KOPT-K1 (cell line): Measurements from ENCODE around the gene NELL1.

Experiments used
- H3K27ac ChIP-seq: fragments of 200-600 bp; sonication (generic); 2 replicates; pipeline ENCODE4 v1.5.1; 2016; ENCODE audit warnings: antibody characterized with exemption, mild to moderate bottlenecking, low read depth, low read length; ENCODE audit not compliant: poor library complexity, severe bottlenecking
- H3K36me3 ChIP-seq: fragments of 200-600 bp; sonication (generic); 2 replicates; pipeline ENCODE4 v1.5.1; 2017; ENCODE audit warnings: antibody characterized with exemption, mild to moderate bottlenecking, low read length, moderate library complexity; ENCODE audit not compliant: insufficient read depth
- H3K9me3 ChIP-seq: fragments of 200-600 bp; sonication (generic); 2 replicates; pipeline ENCODE4 v1.5.1; 2017; ENCODE audit warnings: antibody characterized with exemption, low read length, mild to moderate bottlenecking; ENCODE audit not compliant: insufficient read depth, poor library complexity, severe bottlenecking

The NELL1 gene

DNA sequence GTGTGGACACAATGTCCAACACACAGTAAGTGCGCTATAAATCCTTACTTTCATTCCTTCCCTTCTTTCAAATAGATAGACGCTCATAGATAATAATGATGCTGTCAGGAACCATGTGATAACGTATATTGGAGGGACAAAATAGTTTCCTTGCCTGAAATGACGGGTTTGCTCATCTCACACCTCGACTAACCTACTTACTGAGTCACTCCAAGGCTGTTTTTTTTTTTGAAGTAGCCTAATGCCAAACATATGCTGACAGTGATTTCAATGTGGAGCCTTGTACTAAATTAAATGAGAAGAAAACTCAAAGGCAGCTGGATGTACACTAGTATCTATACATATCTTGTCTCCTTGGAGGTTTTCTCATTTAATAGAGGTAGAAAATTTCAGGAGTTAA lies 400.5 kb downstream of the NELL1 start:
- Histone ChIP-seq H3K27ac (no peak overlapping the region), H3K36me3 (no peaks in the 10 kb centered on the region), H3K9me3 (no peaks in the 10 kb centered on the region)

- Histone ChIP-seq H3K9me3 (no peaks in the 10 kb centered on the region), H3K27ac (no peak overlapping the region), H3K36me3 (no peaks in the 10 kb centered on the region)
Measured at GRCh38 chr11:21072558-21072957, 403.2 kb downstream of the NELL1 start.

- no peaks in the 10 kb centered on the region for H3K36me3 ChIP-seq
- H3K9me3 ChIP-seq = no peaks in the 10 kb centered on the region
- H3K27ac ChIP-seq = no peak overlapping the region
Measured at GRCh38 chr11:21082853-21083252, 413.5 kb downstream of the NELL1 start.

DNA sequence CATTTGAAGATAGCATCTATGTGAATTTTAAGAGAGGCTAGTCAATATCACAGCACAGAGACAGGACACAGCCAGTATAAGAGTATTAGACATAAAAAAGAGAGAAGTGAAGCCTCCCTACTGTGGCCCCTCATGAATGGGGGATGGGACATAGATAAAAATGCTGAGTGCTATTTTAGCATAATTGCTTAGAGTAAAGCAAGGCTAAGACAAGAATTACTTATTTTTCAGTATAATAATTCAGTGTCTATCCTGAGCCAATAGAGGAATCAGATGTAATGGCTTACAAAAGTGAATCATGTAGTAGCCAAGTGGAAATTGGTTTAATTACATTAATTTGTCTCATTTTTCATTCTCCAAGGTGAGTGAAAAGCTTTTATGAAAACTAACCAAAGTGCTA lies 419.5 kb downstream of the NELL1 start:
- H3K9me3 ChIP-seq = no peaks in the 10 kb centered on the region
- no peaks in the 10 kb centered on the region for H3K36me3 ChIP-seq
- no peak overlapping the region for H3K27ac ChIP-seq

DNA sequence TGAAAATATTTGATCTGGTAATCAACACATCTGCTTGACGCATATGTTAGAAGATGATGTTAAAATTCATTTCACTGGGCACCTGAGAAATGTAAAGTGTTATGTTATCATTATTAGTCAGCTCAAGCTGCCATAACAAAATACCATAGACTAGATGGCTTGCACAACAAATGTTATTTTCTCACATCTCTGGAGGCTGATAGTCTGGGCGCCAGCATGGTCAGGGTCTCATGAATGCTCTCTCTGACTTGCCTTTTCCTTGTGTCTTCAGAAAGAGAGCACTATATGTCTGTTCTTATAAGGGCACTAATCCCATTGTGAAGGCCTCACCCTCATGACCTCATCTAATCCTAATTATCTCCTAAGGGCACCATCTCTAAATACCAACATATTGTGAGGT lies 435.3 kb downstream of the NELL1 start:
- H3K36me3 ChIP-seq = no peaks in the 10 kb centered on the region
- no peaks in the 10 kb centered on the region for H3K9me3 ChIP-seq
- H3K27ac ChIP-seq = no peak overlapping the region

GRCh38 chr11:21105196-21105917 lies 436.0 kb downstream of the NELL1 start:
- no peaks in the 10 kb centered on the region for H3K9me3 ChIP-seq
- H3K36me3 ChIP-seq = no peaks in the 10 kb centered on the region
- no peak overlapping the region for H3K27ac ChIP-seq

DNA sequence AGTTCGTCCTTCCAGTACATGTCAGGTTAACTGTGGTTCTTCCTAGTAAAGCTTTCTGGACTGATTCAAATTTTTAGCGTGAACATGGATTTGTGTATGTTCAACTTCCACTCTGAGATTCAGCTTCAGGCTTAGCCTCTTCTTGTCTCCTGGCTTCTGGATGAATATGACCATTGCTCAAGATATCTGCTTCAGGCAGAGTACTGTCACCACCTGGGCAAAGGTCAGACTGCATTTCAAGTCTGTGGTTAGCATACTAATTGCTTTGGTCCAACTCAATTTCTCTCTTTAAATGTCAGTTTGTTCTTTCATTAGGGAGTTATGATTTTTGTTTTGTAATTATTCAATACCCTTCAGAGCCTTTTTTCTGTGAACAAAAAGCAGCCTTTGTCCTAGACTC lies 440.0 kb downstream of the NELL1 start:
- no peaks in the 10 kb centered on the region for H3K9me3 ChIP-seq
- H3K27ac ChIP-seq = no peak overlapping the region
- no peaks in the 10 kb centered on the region for H3K36me3 ChIP-seq

DNA sequence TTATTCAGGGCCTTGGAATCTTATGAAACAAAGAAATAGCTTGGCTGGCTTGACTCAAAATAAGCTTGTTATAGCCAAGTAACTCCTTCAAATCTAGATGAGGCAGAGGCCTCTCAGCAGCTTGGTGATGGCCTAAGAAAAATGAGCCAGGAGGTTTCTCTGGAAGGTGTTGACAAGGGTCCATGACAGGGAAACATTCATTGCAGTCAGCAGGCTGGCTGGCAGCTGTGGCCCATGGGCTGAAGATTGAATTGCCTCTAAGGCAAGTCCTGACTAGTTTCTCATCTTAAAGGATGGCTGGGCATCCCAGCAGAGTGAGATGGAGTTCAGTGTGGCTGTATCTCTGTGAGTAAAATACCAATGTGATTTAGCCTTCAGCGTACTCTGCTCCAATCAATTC lies 441.0 kb downstream of the NELL1 start:
- Histone ChIP-seq H3K36me3 (no peaks in the 10 kb centered on the region), H3K9me3 (no peaks in the 10 kb centered on the region), H3K27ac (no peak overlapping the region)

GRCh38 chr11:21113876-21114275 lies 444.5 kb downstream of the NELL1 start:
- H3K27ac ChIP-seq = no peak overlapping the region
- no peaks in the 10 kb centered on the region for H3K36me3 ChIP-seq
- H3K9me3 ChIP-seq = no peaks in the 10 kb centered on the region

- Histone ChIP-seq H3K36me3 (no peaks in the 10 kb centered on the region), H3K27ac (no peak overlapping the region), H3K9me3 (no peaks in the 10 kb centered on the region)
Measured at GRCh38 chr11:21116009-21116408, 446.6 kb downstream of the NELL1 start.

- Histone ChIP-seq H3K36me3 (no peaks in the 10 kb centered on the region), H3K9me3 (no peaks in the 10 kb centered on the region), H3K27ac (no peak overlapping the region)
Measured at GRCh38 chr11:21119411-21119810, 450.0 kb downstream of the NELL1 start.

DNA sequence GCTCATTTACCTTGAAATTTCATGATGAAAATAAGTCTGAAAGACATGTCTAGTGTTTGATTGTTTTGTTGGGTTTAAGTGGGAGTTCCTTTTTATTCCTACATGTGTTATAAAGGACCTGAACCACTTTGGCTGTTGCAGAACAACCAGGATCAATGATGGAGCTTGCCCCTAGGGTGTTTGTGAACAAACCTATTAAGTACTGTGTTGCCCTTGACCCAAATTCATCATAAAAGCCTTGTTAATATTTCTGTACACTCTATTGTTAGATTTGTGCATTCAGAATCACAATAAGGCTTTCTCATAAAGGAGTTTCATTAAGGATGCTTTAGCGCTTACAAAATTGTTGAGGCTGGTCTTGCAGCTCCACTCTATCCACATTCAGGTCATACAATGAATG lies 452.6 kb downstream of the NELL1 start:
- Histone ChIP-seq H3K9me3 (no peaks in the 10 kb centered on the region), H3K36me3 (no peaks in the 10 kb centered on the region), H3K27ac (no peak overlapping the region)

DNA sequence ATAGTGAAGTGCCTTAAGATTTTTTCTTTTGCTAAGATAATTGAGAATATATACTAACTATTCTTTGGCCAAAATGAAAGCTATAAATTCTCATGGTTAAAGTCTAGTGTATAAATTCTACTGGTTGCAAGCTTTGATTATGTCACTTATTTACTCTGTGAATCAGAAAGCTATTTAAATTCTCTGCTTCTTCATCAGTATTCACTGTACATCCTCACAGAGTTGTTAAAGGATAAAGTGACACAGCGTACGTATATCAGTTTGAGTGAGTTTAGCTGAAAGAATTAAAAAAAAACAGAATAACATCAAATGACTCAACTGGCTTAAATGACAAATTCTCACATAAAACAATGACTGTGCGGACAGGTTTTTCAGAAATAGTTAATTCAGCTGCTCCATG lies 453.1 kb downstream of the NELL1 start:
- Histone ChIP-seq H3K36me3 (no peaks in the 10 kb centered on the region), H3K27ac (no peak overlapping the region), H3K9me3 (no peaks in the 10 kb centered on the region)

- Histone ChIP-seq H3K27ac (no peak overlapping the region), H3K36me3 (no peaks in the 10 kb centered on the region), H3K9me3 (no peaks in the 10 kb centered on the region)
Measured at GRCh38 chr11:21132146-21132720, 462.8 kb downstream of the NELL1 start.

DNA sequence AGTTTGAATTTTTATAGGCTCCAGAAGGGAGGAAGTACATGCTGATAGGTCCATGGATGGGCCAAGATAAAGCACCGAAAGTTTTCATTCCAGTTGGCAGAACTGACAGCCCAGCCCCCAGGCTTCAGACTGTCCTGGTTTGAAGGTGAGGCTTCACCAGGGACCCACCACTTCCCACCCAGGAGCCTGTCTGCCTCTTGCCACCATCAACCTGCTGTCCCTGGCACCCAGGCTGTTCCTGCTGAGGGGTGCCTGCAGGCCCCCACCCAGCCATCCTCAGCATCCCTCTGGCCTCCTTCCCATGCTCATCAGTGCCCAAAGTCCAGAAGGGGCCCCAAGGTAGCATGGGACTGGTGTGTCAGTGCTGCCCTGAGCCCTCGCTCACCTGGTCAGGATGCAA lies 463.9 kb downstream of the NELL1 start:
- Histone ChIP-seq H3K27ac (no peak overlapping the region), H3K36me3 (no peaks in the 10 kb centered on the region), H3K9me3 (no peaks in the 10 kb centered on the region)

DNA sequence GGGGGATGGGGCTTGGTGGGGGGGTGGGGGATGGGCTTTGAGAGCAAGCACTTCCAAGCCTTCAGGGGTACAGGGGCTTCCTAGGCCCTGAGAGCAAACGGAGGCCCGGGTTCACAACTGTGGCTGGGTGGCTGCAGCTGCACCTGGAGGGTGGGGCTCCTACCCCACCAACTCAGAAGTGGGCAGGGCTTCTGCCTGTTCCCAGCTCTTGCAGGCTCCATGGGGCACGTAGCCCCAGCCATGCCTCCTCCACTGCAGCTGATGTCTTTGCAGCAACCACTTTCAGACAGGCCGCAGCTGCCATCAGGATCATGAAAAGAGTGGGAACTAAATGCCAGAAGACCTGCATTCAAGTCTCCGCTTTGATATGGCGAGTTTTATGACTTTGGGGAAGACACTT lies 464.3 kb downstream of the NELL1 start:
- Histone ChIP-seq H3K27ac (no peak overlapping the region), H3K36me3 (no peaks in the 10 kb centered on the region)

More for the DNA sequence above, 464.3 kb downstream of the NELL1 start:
- H3K9me3 ChIP-seq = no peaks in the 10 kb centered on the region
